Measurements from ENCODE around the gene GOLGA8M. TPM values are rescaled to one million over a fixed set of nuclear protein-coding genes. Genes with fewer than 3 reads are reported as not detected.

GOLGA8M gene
- total RNA-seq, 2 donors from 2014 or later: 0.31 TPM; not detected in 1

Other genes with a start within 250 kb of the GOLGA8M start
- not detected for gene GOLGA8G, start 179.4 kb downstream of the GOLGA8M start, total RNA-seq
- gene GOLGA6L25, start 158.9 kb downstream of the GOLGA8M start, total RNA-seq: not detected
- gene GOLGA6L7, start 136.2 kb upstream of the GOLGA8M start, total RNA-seq: not detected
- gene APBA2, start 173.6 kb upstream of the GOLGA8M start, total RNA-seq: under 1 TPM; 0.47 to 0.48 TPM